ENCODE measurements around the gene FLOT1. TPM values are rescaled to one million over a fixed set of nuclear protein-coding genes. Genes with fewer than 3 reads are reported as not detected.

Gene FLOT1
- total and polyA plus RNA-seq, 9 of the 15 experiments (the other 6 are each of a cell fraction or from before 2014, with no cell fraction given), result 11.7 to 149 (median 118) TPM

- TF ChIP-seq TAF15 (IDR thresholded peaks at IDR 0.05; ENCODE audit: low read depth, low read length), result no peak
- TF ChIP-seq TBP (optimal IDR thresholded peaks at IDR 0.05; ENCODE audit: low read depth, low read length), result no peak
- peak; percentile 30; the same call in 1 of the 2 replicates for TF ChIP-seq HMG20B (CRISPR knock-in tag; IDR thresholded peaks at IDR 0.05)
- TF ChIP-seq NFE2 (IDR thresholded peaks at IDR 0.05; ENCODE audit: low read depth), result no peak
- no peak for TF ChIP-seq HMG20A (CRISPR knock-in tag; conservative IDR thresholded peaks at IDR 0.05)
- no peak for TF ChIP-seq MBD1 (CRISPR knock-in tag; IDR thresholded peaks at IDR 0.05)
- TF ChIP-seq ZNF316 (IDR thresholded peaks at IDR 0.05), result no peak
- no peak for TF ChIP-seq KAT2B (IDR thresholded peaks at IDR 0.05; ENCODE audit: low read depth, low read length)
- TF ChIP-seq DIDO1 (tag; IDR thresholded peaks at IDR 0.05; ENCODE audit: low read depth), result no peak
- no peak for TF ChIP-seq ZNF699 (CRISPR knock-in tag; IDR thresholded peaks at IDR 0.05; ENCODE audit: insufficient replicate concordance)
- no peak for TF ChIP-seq ZNF175 (CRISPR knock-in tag; IDR thresholded peaks at IDR 0.05; ENCODE audit: low read depth)
- no peak for TF ChIP-seq TCFL5 (CRISPR knock-in tag; conservative IDR thresholded peaks at IDR 0.05)
- TF ChIP-seq NKRF (IDR thresholded peaks at IDR 0.05; ENCODE audit: borderline replicate concordance), result peak; percentile 92
- no peak for TF ChIP-seq SRSF1 (IDR thresholded peaks at IDR 0.05; ENCODE audit: low read depth, low read length)
- TF ChIP-seq SMARCA4 (IDR thresholded peaks at IDR 0.05), result peak; percentile 29; the same call in 1 of the 2 replicates
- TF ChIP-seq ZBTB11 (CRISPR knock-in tag; IDR thresholded peaks at IDR 0.05), result peak in 1 of 3 experiments; percentile 67; a peak in 2 of 6 replicates
- no peak for TF ChIP-seq FOXJ3 (CRISPR knock-in tag; IDR thresholded peaks at IDR 0.05)
- TF ChIP-seq MITF (IDR thresholded peaks at IDR 0.05), result peak; percentile 56
- TF ChIP-seq CBX8 (IDR thresholded peaks at IDR 0.05; ENCODE audit: borderline replicate concordance, extremely low read depth, low read depth, low read length, poor library complexity, severe bottlenecking), result no peak
Observed at GRCh38 chr6:30721198-30722024, 21.1 kb downstream of the FLOT1 start (continued).
